Measurements from ENCODE around the gene WWTR1. TPM values are rescaled to one million over a fixed set of nuclear protein-coding genes. Genes with fewer than 3 reads are reported as not detected.

Gene WWTR1
- total and polyA plus RNA-seq, 2 of the 4 experiments (the other 2 are of a cell fraction) = 38.9 to 65.3 TPM

DNA sequence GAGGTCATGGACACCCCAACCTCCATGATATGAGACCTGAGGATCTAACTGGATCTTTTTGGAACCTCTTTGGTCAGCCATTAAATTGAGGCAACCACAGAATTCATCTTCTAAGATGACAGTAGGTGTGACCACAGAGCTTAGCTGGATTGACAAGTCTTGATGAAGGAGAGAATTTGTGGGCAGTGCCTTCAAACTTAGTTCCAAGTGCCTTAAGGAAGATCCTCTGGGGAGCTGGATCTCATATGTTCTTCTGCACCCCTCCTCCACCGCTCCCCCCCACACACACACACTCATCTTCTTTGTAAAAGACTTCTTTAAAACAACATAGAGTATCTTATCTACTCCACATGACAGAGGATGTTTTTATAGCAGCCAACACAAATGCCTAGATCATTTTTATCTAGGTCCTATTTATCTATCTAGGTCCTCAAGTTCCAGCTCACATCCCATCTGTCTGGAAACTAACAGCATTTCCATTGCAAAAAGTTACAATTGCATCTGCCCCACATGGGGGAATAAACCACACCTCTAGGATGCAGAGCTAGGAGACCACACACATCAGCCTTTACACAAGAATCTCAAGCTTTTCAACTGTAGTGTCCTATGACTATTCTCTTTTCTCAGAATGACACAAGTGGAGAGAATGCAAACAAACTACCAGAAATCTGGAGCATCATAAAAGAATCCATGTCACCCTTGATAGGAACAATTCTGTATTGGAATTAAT lies 37.4 kb downstream of the WWTR1 start:
- peak overlapping the region in 1 of 2 experiments; percentile 45; a peak in 1 of 4 replicates for H4K8ac ChIP-seq (ENCODE audit: low read depth in 2 of 2, low read length in 2 of 2)
- H3K36me3 ChIP-seq (ENCODE audit: control insufficient read depth, insufficient read depth, low read length) = peaks cover 6% of the 10 kb centered on the region
- H3K14ac ChIP-seq (replicated peaks; ENCODE audit: low read depth, low read length) = peak overlapping the region; percentile 75
- no peak overlapping the region; the same call in 1 of the 2 replicates for H2BK20ac ChIP-seq (ENCODE audit: low read depth, low read length)
- H2AFZ ChIP-seq (replicated peaks; ENCODE audit: low read length, poor library complexity) = no peak overlapping the region
- peak overlapping the region; percentile 31; the same call in 1 of the 2 replicates for H3K56ac ChIP-seq (ENCODE audit: extremely low read depth, insufficient read depth, low read length)
- peaks cover 41 to 83% of the 10 kb centered on the region in 2 experiments for H3K79me1 ChIP-seq (ENCODE audit: low read depth in 1 of 2, low read length in 2 of 2)
- intact Hi-C loops (cut with micrococcal nuclease) = no loop called here
- no peak overlapping the region for H3K9ac ChIP-seq (ENCODE audit: low read depth, low read length)
- ChIA-PET CTCF (interaction anchor here (1.2 kb wide), 1 partner anchor 45 kb away, joined by 5 read pairs; no protein-coding TSS in a partner anchor), POLR2A (ENCODE audit: unreplicated experiment) (no interaction called here)
- peak overlapping the region; percentile 81 for H2BK5ac ChIP-seq (ENCODE audit: low read depth, low read length, poor library complexity, severe bottlenecking)
- peak overlapping the region; percentile 83; the same call in 1 of the 2 replicates for H3K23ac ChIP-seq (ENCODE audit: low read depth, low read length)
- H3K9me1 ChIP-seq (ENCODE audit: insufficient read depth, low read length) = peaks cover 39% of the 10 kb centered on the region
- H2AK9ac ChIP-seq (replicated peaks; ENCODE audit: low read depth, low read length, poor library complexity) = no peak overlapping the region
- no peak overlapping the region; the same call in 1 of the 2 replicates for H4K5ac ChIP-seq (ENCODE audit: low read depth, low read length)
- DNase-seq = peak; percentile 87
- H3K4me3 ChIP-seq (ENCODE audit: insufficient read depth, low read depth, low read length) = no peak overlapping the region
- no peaks in the 10 kb centered on the region for H3K27me3 ChIP-seq (ENCODE audit: control insufficient read depth, insufficient read depth, low read length)
- H3K9me3 ChIP-seq (ENCODE audit: control insufficient read depth, insufficient read depth, low read length) = no peaks in the 10 kb centered on the region
- peak; percentile 75 for ATAC-seq (ENCODE audit: low read depth)
- H3K18ac ChIP-seq (ENCODE audit: low read depth, low read length) = peak overlapping the region; percentile 78; the same call in 1 of the 2 replicates
- peaks cover 80% of the 10 kb centered on the region for H4K20me1 ChIP-seq (ENCODE audit: insufficient read depth, low read length)
- peak overlapping the region; percentile 22; the same call in 1 of the 2 replicates for H3K27ac ChIP-seq (ENCODE audit: insufficient read depth, low read length)
- peak overlapping the region; percentile 74; the same call in 1 of the 2 replicates for H3K4me2 ChIP-seq (ENCODE audit: low read depth, low read length)
- WGBS, 2 experiments (ENCODE audit: extremely low coverage in 2 of 2, insufficient read length in 1 of 2) = no CpG with 5 or more reads among the region's 1 CpG
- peak overlapping the region; percentile 67 for H2BK120ac ChIP-seq (ENCODE audit: low read depth, low read length)
- dilution Hi-C loops (cut with HindIII; ENCODE audit: low sequenced_read_pairs, unreplicated experiment) = no loop called here
- peak overlapping the region; percentile 54 for H3K4ac ChIP-seq (ENCODE audit: low read depth, low read length)
- peak overlapping the region; percentile 86; the same call in 2 of the 3 replicates for H2BK15ac ChIP-seq (ENCODE audit: low read depth, low read length)
- H3K4me1 ChIP-seq (ENCODE audit: control insufficient read depth, insufficient read depth, low read length) = peaks cover 32% of the 10 kb centered on the region
- BruUV-seq (replicated peaks) = no TSS peak
- TF ChIP-seq, protein P1, sequence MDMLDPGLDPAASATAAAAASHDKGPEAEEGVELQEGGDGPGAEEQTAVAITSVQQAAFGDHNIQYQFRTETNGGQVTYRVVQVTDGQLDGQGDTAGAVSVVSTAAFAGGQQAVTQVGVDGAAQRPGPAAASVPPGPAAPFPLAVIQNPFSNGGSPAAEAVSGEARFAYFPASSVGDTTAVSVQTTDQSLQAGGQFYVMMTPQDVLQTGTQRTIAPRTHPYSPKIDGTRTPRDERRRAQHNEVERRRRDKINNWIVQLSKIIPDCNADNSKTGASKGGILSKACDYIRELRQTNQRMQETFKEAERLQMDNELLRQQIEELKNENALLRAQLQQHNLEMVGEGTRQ (IDR thresholded peaks at IDR 0.05; ENCODE audit: low read depth, low read length) = no peak
- TF ChIP-seq RAD21 (IDR thresholded peaks at IDR 0.05; ENCODE audit: low read length) = no peak
- no peak for TF ChIP-seq FOS (IDR thresholded peaks at IDR 0.05; ENCODE audit: low read depth, low read length)
- TF ChIP-seq BHLHE40 (IDR thresholded peaks at IDR 0.05; ENCODE audit: low read depth, low read length) = no peak
- 0 out of 2 replicates have a peak, but pooled peaks have one; percentile 13 for TF ChIP-seq MAZ (IDR thresholded peaks at IDR 0.05; ENCODE audit: borderline replicate concordance, low read depth, low read length)
- TF ChIP-seq MXI1 (IDR thresholded peaks at IDR 0.05; ENCODE audit: borderline replicate concordance, low read depth, low read length) = no peak
- TF ChIP-seq POLR2A (IDR thresholded peaks at IDR 0.05; ENCODE audit: low read depth, low read length) = no peak
- TF ChIP-seq RFX5 (IDR thresholded peaks at IDR 0.05; ENCODE audit: low read depth, low read length) = no peak
- no peak for TF ChIP-seq ELK1 (IDR thresholded peaks at IDR 0.05; ENCODE audit: borderline replicate concordance, low read depth, low read length)
- TF ChIP-seq MAFK (IDR thresholded peaks at IDR 0.05; ENCODE audit: low read depth, low read length) = no peak
- TF ChIP-seq CEBPB (IDR thresholded peaks at IDR 0.05; ENCODE audit: low read depth, low read length) = peak; percentile 60
- TF ChIP-seq NFE2L2 (IDR thresholded peaks at IDR 0.05; ENCODE audit: low read depth, low read length) = no peak
- TF ChIP-seq CHD1 (IDR thresholded peaks at IDR 0.05; ENCODE audit: low read depth, low read length) = no peak
- peak overlapping the region; percentile 71 for H2AK5ac ChIP-seq (ENCODE audit: low read depth, low read length)
- H4K91ac ChIP-seq (ENCODE audit: insufficient read depth, low read depth, low read length) = peak overlapping the region; percentile 40
- in situ Hi-C loops (cut with MboI; ENCODE audit: low sequenced_read_pairs) = no loop called here

Data from IMR-90 (cell line).